Memory B cell (primary cell): Measurements from ENCODE around the gene SLC35D2.

Experiments
- ATAC-seq: fragments of 150-1000 bp; cut with Tn5 transposase; 2 replicates; pipeline ENCODE4 v1.10.0; 2021; ENCODE audit warnings: low read depth, mild to moderate bottlenecking, moderate library complexity
- DNase-seq, 2 donors: peaks; one replicate each; pipeline ENCODE4 v3.0.0; 2022; ENCODE audit warnings: low spot score in 2 of 2
- H3K27ac Mint-ChIP-seq: one replicate; pipeline ENCODE4 v1.8.0; 2022; ENCODE audit warnings: mild to moderate bottlenecking, moderate library complexity, mixed read lengths
- H3K27me3 Mint-ChIP-seq: one replicate; pipeline ENCODE4 v1.8.0; 2022; ENCODE audit warnings: mixed read lengths
- H3K36me3 Mint-ChIP-seq: one replicate; pipeline ENCODE4 v1.8.0; 2022; ENCODE audit warnings: mild to moderate bottlenecking, mixed read lengths
- H3K4me1 Mint-ChIP-seq: one replicate; pipeline ENCODE4 v1.8.0; 2022; ENCODE audit warnings: mixed read lengths
- H3K4me3 Mint-ChIP-seq: one replicate; pipeline ENCODE4 v1.8.0; 2022; ENCODE audit warnings: mild to moderate bottlenecking, moderate library complexity, mixed read lengths
- H3K9me3 Mint-ChIP-seq: one replicate; pipeline ENCODE4 v1.8.0; 2022; ENCODE audit warnings: mixed read lengths

The SLC35D2 gene

GRCh38 chr9:96383165-96383942 lies at the start of gene SLC35D2:
TSS of gene SLC35D2 (minus strand) at chr9:96383711. CDS start at chr9:96383634, 77 bp downstream.
- no peaks in the 10 kb centered on the region for H3K9me3 Mint-ChIP-seq
- peaks cover 8% of the 10 kb centered on the region for H3K36me3 Mint-ChIP-seq

DNA sequence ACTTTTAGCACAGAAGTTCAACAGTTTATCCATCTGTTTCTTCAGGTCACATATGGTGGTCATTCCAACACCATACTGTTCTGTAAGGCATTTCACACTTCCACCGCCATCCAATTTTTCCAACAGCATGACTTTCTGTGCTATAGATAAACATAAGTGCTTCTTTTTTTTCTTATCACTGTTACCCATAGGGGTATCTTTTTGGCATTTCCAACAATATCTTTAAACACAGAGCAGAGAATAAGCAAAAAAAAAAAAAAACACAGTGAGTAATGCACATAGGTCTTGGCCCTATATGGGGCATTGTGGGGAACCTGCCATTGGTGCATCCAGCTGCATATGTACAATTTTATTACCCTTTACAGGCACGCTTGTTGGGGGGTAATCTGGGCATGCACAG lies 46.9 kb upstream of the SLC35D2 start:
- Mint-ChIP-seq H3K4me1 (no peaks in the 10 kb centered on the region), H3K4me3 (no peak overlapping the region), H3K9me3 (no peaks in the 10 kb centered on the region), H3K36me3 (no peaks in the 10 kb centered on the region), H3K27me3 (no peaks in the 10 kb centered on the region), H3K27ac (no peak overlapping the region)
- ATAC-seq (no peak), DNase-seq (no peak)

More at GRCh38 chr9:96383165-96383942, at the start of gene SLC35D2:
- DNase-seq (no peak), ATAC-seq (peak; percentile 65)
- H3K27ac Mint-ChIP-seq = peak within 1 kb of the TSS; percentile 75
- no peaks in the 10 kb centered on the region for H3K27me3 Mint-ChIP-seq
- H3K4me1 Mint-ChIP-seq = peaks cover 20% of the 10 kb centered on the region
- H3K4me3 Mint-ChIP-seq = peak within 1 kb of the TSS; percentile 84

- Mint-ChIP-seq H3K36me3 (no peaks in the 10 kb centered on the region), H3K27me3 (no peaks in the 10 kb centered on the region), H3K9me3 (no peaks in the 10 kb centered on the region), H3K4me1 (no peaks in the 10 kb centered on the region), H3K4me3 (no peak overlapping the region), H3K27ac (no peak overlapping the region)
- ATAC-seq = no peak
- DNase-seq = no peak
Observed at GRCh38 chr9:96429732-96430131, 46.2 kb upstream of the SLC35D2 start.

GRCh38 chr9:96425500-96426169 lies 42.1 kb upstream of the SLC35D2 start:
- no peak overlapping the region for H3K27ac Mint-ChIP-seq
- DNase-seq (no peak), ATAC-seq (no peak)
- peaks cover 2% of the 10 kb centered on the region for H3K4me1 Mint-ChIP-seq
- no peaks in the 10 kb centered on the region for H3K27me3 Mint-ChIP-seq
- H3K4me3 Mint-ChIP-seq = no peak overlapping the region
- no peaks in the 10 kb centered on the region for H3K36me3 Mint-ChIP-seq
- no peaks in the 10 kb centered on the region for H3K9me3 Mint-ChIP-seq

GRCh38 chr9:96423985-96424336 lies 40.5 kb upstream of the SLC35D2 start:
- no peaks in the 10 kb centered on the region for H3K27me3 Mint-ChIP-seq
- H3K4me3 Mint-ChIP-seq = no peak overlapping the region
- DNase-seq (no peak), ATAC-seq (no peak)
- H3K9me3 Mint-ChIP-seq = no peaks in the 10 kb centered on the region
- peaks cover 11% of the 10 kb centered on the region for H3K4me1 Mint-ChIP-seq
- H3K36me3 Mint-ChIP-seq = no peaks in the 10 kb centered on the region
- no peak overlapping the region for H3K27ac Mint-ChIP-seq

- no peak overlapping the region for H3K4me3 Mint-ChIP-seq
- no peaks in the 10 kb centered on the region for H3K9me3 Mint-ChIP-seq
- no peaks in the 10 kb centered on the region for H3K36me3 Mint-ChIP-seq
- no peak for DNase-seq
- peaks cover 11% of the 10 kb centered on the region for H3K4me1 Mint-ChIP-seq
- no peak overlapping the region for H3K27ac Mint-ChIP-seq
- H3K27me3 Mint-ChIP-seq = no peaks in the 10 kb centered on the region
- no peak for ATAC-seq
Observed at GRCh38 chr9:96423322-96423984, 39.9 kb upstream of the SLC35D2 start.

DNA sequence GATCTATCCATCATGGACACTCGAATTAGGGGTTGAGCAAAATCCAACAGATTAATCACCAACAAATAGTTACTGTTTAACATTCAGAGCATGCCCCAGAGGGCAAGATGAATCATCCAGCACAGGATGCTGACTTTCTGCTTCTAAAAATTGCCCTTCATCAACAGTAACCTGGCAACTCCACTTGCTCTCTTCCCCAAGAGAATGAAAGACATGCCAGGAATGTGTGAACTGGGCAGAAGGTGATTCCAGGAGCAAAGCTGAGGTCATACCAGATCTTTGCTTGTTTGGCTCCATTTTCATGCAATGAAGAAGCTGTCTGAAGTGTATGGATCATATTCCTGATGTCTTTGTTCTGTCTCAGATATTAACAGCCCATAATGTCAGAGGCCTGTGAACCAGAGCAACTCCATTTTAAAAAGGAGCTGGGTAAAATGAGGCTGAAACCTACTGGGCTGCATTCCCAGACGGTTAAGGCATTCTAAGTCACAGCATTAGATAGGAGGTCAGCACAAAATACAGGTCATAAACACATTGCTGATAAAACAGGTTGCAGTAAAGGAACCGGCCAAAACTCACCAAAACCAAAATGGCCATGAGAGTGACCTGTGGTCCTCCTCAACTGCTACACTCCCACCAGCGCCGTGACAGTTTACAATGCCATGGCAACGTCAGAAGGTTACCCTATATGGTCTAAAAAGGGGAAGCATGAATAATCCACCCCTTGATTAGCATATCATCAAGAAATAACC lies 37.1 kb upstream of the SLC35D2 start:
- Mint-ChIP-seq H3K27ac (peak overlapping the region; percentile 92), H3K4me1 (peaks cover 17% of the 10 kb centered on the region), H3K4me3 (no peak overlapping the region), H3K36me3 (no peaks in the 10 kb centered on the region), H3K9me3 (no peaks in the 10 kb centered on the region), H3K27me3 (no peaks in the 10 kb centered on the region)
- DNase-seq (peak in 1 of 2 donors; percentile 24), ATAC-seq (no peak)

DNA sequence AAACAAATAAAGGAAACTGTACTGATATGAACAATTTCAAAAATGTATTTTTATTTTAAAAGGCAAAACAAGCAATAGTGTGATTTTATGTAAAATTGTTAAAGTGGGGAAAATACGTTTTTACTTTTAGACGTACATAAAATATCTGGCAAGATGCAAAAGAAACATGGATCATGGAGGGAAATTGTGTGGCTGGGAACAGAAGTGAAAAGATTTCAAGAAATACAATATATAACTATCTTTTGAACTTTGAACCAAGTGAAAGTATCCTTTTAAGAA lies 36.1 kb upstream of the SLC35D2 start:
- Mint-ChIP-seq H3K4me3 (peak overlapping the region; percentile 90), H3K9me3 (no peaks in the 10 kb centered on the region), H3K36me3 (no peaks in the 10 kb centered on the region), H3K27ac (peak overlapping the region; percentile 92), H3K27me3 (no peaks in the 10 kb centered on the region), H3K4me1 (peaks cover 17% of the 10 kb centered on the region)
- ATAC-seq (no peak), DNase-seq (no peak)

GRCh38 chr9:96418920-96419690 lies 35.6 kb upstream of the SLC35D2 start:
- peak overlapping the region; percentile 90 for H3K4me3 Mint-ChIP-seq
- no peaks in the 10 kb centered on the region for H3K9me3 Mint-ChIP-seq
- peaks cover 17% of the 10 kb centered on the region for H3K4me1 Mint-ChIP-seq
- DNase-seq (peak; percentile 49 to 71), ATAC-seq (peak; percentile 34)
- peak overlapping the region; percentile 92 for H3K27ac Mint-ChIP-seq
- H3K36me3 Mint-ChIP-seq = no peaks in the 10 kb centered on the region
- H3K27me3 Mint-ChIP-seq = no peaks in the 10 kb centered on the region

DNA sequence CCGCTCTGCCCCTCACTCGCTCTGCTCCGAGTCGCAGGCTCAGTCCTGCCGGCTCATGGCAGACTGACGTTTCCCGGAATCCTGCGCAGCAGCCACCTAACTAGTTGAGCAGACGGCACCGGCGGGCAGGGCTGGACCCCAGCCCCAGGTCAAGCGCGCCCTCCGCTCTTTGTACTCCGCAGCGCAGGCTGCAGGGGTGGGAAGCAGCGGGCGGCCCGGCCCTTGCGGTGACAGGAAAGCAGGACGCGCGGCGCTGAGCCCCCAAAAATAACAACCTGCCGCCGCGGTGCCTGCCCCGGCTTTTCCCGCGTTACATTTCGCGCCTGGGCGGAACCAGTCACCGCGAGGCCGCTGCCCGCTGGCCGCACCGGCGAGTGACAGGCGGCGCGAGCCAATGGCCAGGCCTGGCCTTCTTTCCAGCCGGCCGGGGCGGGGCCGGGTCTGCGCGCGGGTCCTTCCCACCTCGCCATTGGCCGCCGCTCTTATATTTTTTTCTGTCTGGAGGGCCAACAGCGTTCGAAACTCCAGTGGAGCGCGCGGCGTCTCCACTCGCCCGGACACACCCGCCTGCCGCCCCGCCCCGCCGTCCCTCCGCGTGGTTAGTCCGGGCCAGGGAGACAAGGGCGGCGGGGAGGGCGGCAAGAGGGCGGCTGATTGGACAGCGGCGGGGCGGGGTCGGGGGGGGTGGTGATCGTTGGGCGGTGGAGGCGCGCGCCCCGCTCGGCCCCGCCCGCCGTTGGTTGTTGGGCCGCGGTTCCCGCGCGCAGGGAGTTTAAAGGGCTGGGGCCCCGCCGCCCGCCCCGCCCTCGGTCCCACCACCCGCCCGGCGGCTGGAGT lies 34.8 kb upstream of the SLC35D2 start, which contains the start of gene ZNF367:
Gene ZNF367, minus strand, starts transcription at position 288 of the 837 bp plus-strand sequence. CDS start 338 bp downstream, outside the sequence.
- DNase-seq (peak; percentile 78 to 86), ATAC-seq (peak; percentile 66)
- no peaks in the 10 kb centered on the region for H3K9me3 Mint-ChIP-seq
- H3K36me3 Mint-ChIP-seq = no peaks in the 10 kb centered on the region
- no peaks in the 10 kb centered on the region for H3K27me3 Mint-ChIP-seq
- H3K4me3 Mint-ChIP-seq = peak within 1 kb of the TSS; percentile 90
- H3K4me1 Mint-ChIP-seq = peaks cover 24% of the 10 kb centered on the region
- peak within 1 kb of the TSS; percentile 92 for H3K27ac Mint-ChIP-seq

GRCh38 chr9:96417661-96418082 lies 34.2 kb upstream of the SLC35D2 start:
- peak; percentile 48 to 69 for DNase-seq
- Mint-ChIP-seq H3K27me3 (no peaks in the 10 kb centered on the region), H3K27ac (peak overlapping the region; percentile 92), H3K4me3 (peak overlapping the region; percentile 90), H3K36me3 (no peaks in the 10 kb centered on the region), H3K4me1 (peaks cover 24% of the 10 kb centered on the region), H3K9me3 (no peaks in the 10 kb centered on the region)
- peak; percentile 10 for ATAC-seq

DNA sequence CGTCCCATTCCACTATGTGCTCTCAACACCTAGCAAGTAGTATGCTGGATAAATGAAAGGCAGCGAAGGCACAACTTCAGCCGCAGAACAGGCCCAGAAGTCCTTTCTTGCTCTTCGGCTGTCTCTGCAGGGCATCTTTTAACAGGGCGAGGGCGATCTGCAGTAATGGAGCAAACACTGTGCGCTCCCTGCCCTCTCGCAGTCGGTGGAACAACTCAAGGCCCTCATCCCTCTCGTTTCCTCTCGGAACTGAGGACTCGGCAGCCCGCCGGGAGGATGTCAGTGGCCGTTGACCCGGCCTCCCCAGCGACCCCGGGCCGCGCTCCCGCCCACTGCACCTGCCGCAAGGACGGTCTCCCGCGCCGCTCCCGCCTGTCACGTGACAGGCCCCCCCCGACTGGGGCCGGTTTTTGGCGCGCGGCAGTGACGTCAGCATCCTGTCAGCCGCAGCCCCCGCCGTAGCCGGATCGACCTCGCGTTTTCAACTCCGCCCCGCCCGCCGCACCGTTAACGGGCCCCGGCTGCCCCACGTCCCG lies 33.6 kb upstream of the SLC35D2 start:
- peak; percentile 26 for ATAC-seq
- Mint-ChIP-seq H3K27me3 (no peaks in the 10 kb centered on the region), H3K36me3 (no peaks in the 10 kb centered on the region), H3K9me3 (no peaks in the 10 kb centered on the region), H3K27ac (peak overlapping the region; percentile 90), H3K4me3 (peak overlapping the region; percentile 84), H3K4me1 (peaks cover 26% of the 10 kb centered on the region)
- peak; percentile 86 to 92 for DNase-seq
